ENCODE data around the gene RAB10.

DNA sequence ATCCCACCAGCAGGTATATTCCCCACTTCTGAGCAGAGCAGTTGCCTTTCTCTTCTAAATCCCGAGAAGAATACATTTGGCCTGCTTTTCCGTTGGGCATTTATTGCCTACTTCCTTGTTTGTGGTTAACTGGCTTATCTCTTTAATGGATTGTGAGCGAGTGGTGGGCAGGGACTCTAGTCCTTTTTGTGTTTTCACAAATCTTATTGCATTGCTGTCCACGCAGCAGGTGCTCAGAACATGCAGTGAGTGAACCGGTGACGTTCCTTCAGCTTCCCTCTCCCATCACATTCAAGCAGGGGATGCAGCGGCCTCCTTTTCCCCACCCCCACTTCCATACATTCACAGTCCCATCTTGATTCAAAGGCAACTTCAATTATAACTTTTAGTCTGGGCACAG is 110.1 kb downstream of the RAB10 start:
- TF ChIP-seq, protein P1, sequence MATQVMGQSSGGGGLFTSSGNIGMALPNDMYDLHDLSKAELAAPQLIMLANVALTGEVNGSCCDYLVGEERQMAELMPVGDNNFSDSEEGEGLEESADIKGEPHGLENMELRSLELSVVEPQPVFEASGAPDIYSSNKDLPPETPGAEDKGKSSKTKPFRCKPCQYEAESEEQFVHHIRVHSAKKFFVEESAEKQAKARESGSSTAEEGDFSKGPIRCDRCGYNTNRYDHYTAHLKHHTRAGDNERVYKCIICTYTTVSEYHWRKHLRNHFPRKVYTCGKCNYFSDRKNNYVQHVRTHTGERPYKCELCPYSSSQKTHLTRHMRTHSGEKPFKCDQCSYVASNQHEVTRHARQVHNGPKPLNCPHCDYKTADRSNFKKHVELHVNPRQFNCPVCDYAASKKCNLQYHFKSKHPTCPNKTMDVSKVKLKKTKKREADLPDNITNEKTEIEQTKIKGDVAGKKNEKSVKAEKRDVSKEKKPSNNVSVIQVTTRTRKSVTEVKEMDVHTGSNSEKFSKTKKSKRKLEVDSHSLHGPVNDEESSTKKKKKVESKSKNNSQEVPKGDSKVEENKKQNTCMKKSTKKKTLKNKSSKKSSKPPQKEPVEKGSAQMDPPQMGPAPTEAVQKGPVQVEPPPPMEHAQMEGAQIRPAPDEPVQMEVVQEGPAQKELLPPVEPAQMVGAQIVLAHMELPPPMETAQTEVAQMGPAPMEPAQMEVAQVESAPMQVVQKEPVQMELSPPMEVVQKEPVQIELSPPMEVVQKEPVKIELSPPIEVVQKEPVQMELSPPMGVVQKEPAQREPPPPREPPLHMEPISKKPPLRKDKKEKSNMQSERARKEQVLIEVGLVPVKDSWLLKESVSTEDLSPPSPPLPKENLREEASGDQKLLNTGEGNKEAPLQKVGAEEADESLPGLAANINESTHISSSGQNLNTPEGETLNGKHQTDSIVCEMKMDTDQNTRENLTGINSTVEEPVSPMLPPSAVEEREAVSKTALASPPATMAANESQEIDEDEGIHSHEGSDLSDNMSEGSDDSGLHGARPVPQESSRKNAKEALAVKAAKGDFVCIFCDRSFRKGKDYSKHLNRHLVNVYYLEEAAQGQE (IDR thresholded peaks at IDR 0.05; ENCODE audit: insufficient read depth in 1 of 2, low read depth in 2 of 2, low read length in 2 of 2) = no peak
- no peak for TF ChIP-seq SIN3A (IDR thresholded peaks at IDR 0.05; ENCODE audit: borderline replicate concordance, insufficient read depth, low read length)

Data from PFSK-1 (cell line).